ENCODE results near the gene OVCH1. TPM values are rescaled to one million over a fixed set of nuclear protein-coding genes. Genes with fewer than 3 reads are reported as not detected.

OVCH1 gene
- total RNA-seq, 1 experiment from 2014 or later: not detected

GRCh38 chr12:29486972-29487371 is 10.5 kb downstream of the OVCH1 start:
- no peak overlapping the region for H3K27ac Mint-ChIP-seq (ENCODE audit: unreplicated experiment)
- H3K27me3 Mint-ChIP-seq (ENCODE audit: unreplicated experiment): peaks cover 36% of the 10 kb centered on the region
- no peaks in the 10 kb centered on the region for H3K9me3 Mint-ChIP-seq (ENCODE audit: low read depth, unreplicated experiment)
- TF ChIP-seq CTCF (IDR thresholded peaks at IDR 0.05; ENCODE audit: unreplicated experiment): no peak
- no peaks in the 10 kb centered on the region for H3K4me1 Mint-ChIP-seq (ENCODE audit: low read depth, unreplicated experiment)
- BruUV-seq (replicated peaks): no TSS peak
- CTCF ChIA-PET: no interaction called here
- no peak for DNase-seq
- no peaks in the 10 kb centered on the region for H3K36me3 Mint-ChIP-seq (ENCODE audit: insufficient read depth, unreplicated experiment)
- intact Hi-C loops (cut with micrococcal nuclease; ENCODE audit: unreplicated experiment): no loop called here
- H3K4me3 Mint-ChIP-seq (ENCODE audit: low read depth, unreplicated experiment): no peak overlapping the region

- no peak for DNase-seq
- no peaks in the 10 kb centered on the region for H3K4me1 Mint-ChIP-seq (ENCODE audit: low read depth, unreplicated experiment)
- H3K4me3 Mint-ChIP-seq (ENCODE audit: low read depth, unreplicated experiment): no peak overlapping the region
- CTCF ChIA-PET: no interaction called here
- H3K36me3 Mint-ChIP-seq (ENCODE audit: insufficient read depth, unreplicated experiment): no peaks in the 10 kb centered on the region
- BruUV-seq (replicated peaks): no TSS peak
- intact Hi-C loops (cut with micrococcal nuclease; ENCODE audit: unreplicated experiment): no loop called here
- no peaks in the 10 kb centered on the region for H3K9me3 Mint-ChIP-seq (ENCODE audit: low read depth, unreplicated experiment)
- H3K27ac Mint-ChIP-seq (ENCODE audit: unreplicated experiment): no peak overlapping the region
- no peak for TF ChIP-seq CTCF (IDR thresholded peaks at IDR 0.05; ENCODE audit: unreplicated experiment)
- H3K27me3 Mint-ChIP-seq (ENCODE audit: unreplicated experiment): no peaks in the 10 kb centered on the region
Observed at GRCh38 chr12:29463198-29463597, 34.3 kb downstream of the OVCH1 start.

GRCh38 chr12:29460082-29460481 is 37.4 kb downstream of the OVCH1 start:
- H3K27me3 Mint-ChIP-seq (ENCODE audit: unreplicated experiment): no peaks in the 10 kb centered on the region
- intact Hi-C loops (cut with micrococcal nuclease; ENCODE audit: unreplicated experiment): no loop called here
- no TSS peak for BruUV-seq (replicated peaks)
- no peak overlapping the region for H3K4me3 Mint-ChIP-seq (ENCODE audit: low read depth, unreplicated experiment)
- H3K9me3 Mint-ChIP-seq (ENCODE audit: low read depth, unreplicated experiment): no peaks in the 10 kb centered on the region
- DNase-seq: no peak
- H3K36me3 Mint-ChIP-seq (ENCODE audit: insufficient read depth, unreplicated experiment): no peaks in the 10 kb centered on the region
- TF ChIP-seq CTCF (IDR thresholded peaks at IDR 0.05; ENCODE audit: unreplicated experiment): no peak
- H3K27ac Mint-ChIP-seq (ENCODE audit: unreplicated experiment): no peak overlapping the region
- CTCF ChIA-PET: no interaction called here
- H3K4me1 Mint-ChIP-seq (ENCODE audit: low read depth, unreplicated experiment): no peaks in the 10 kb centered on the region

GRCh38 chr12:29455087-29455486 is 42.4 kb downstream of the OVCH1 start:
- Mint-ChIP-seq H3K9me3 (ENCODE audit: low read depth, unreplicated experiment) (no peaks in the 10 kb centered on the region), H3K27ac (ENCODE audit: unreplicated experiment) (no peak overlapping the region), H3K4me1 (ENCODE audit: low read depth, unreplicated experiment) (no peaks in the 10 kb centered on the region), H3K36me3 (ENCODE audit: insufficient read depth, unreplicated experiment) (no peaks in the 10 kb centered on the region), H3K4me3 (ENCODE audit: low read depth, unreplicated experiment) (no peak overlapping the region), H3K27me3 (ENCODE audit: unreplicated experiment) (peaks cover 18% of the 10 kb centered on the region)
- no peak for TF ChIP-seq CTCF (IDR thresholded peaks at IDR 0.05; ENCODE audit: unreplicated experiment)
- CTCF ChIA-PET: no interaction called here
- BruUV-seq (replicated peaks): no TSS peak
- intact Hi-C loops (cut with micrococcal nuclease; ENCODE audit: unreplicated experiment): no loop called here
- no peak for DNase-seq

GRCh38 chr12:29451888-29452287 is 45.6 kb downstream of the OVCH1 start:
- CTCF ChIA-PET: no interaction called here
- Mint-ChIP-seq H3K9me3 (ENCODE audit: low read depth, unreplicated experiment) (no peaks in the 10 kb centered on the region), H3K36me3 (ENCODE audit: insufficient read depth, unreplicated experiment) (no peaks in the 10 kb centered on the region), H3K27ac (ENCODE audit: unreplicated experiment) (no peak overlapping the region), H3K27me3 (ENCODE audit: unreplicated experiment) (peaks cover 18% of the 10 kb centered on the region), H3K4me3 (ENCODE audit: low read depth, unreplicated experiment) (no peak overlapping the region), H3K4me1 (ENCODE audit: low read depth, unreplicated experiment) (no peaks in the 10 kb centered on the region)
- intact Hi-C loops (cut with micrococcal nuclease; ENCODE audit: unreplicated experiment): no loop called here
- no peak for DNase-seq
- BruUV-seq (replicated peaks): no TSS peak
- no peak for TF ChIP-seq CTCF (IDR thresholded peaks at IDR 0.05; ENCODE audit: unreplicated experiment)
